Measurements from ENCODE around the gene GDF11. TPM values are rescaled to one million over a fixed set of nuclear protein-coding genes. Genes with fewer than 3 reads are reported as not detected.

GDF11 gene
- total RNA-seq, 1 donor from 2014 or later: 1.1 TPM

DNA sequence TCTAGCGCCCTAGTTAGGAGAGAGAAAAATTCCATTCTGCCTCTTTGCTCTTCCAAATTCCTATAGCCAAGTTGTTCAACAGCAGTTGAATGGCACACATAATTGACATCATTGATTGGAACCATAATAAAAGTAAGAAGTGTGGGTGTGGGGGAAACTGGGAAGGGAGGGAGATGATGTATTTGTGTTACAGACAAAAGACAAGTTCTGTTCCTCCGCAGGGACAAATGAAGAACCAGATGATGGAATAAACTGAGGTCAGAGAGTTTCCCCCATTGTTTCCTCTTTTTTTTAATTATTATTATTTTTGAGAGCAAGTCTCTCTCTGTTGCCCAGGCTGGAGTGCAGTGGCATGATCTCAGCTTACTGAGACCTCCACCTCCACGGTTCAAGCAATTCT lies 34.9 kb downstream of the GDF11 start:
- DNase-seq (ENCODE audit: low spot score) (no peak), ATAC-seq (no peak)

DNA sequence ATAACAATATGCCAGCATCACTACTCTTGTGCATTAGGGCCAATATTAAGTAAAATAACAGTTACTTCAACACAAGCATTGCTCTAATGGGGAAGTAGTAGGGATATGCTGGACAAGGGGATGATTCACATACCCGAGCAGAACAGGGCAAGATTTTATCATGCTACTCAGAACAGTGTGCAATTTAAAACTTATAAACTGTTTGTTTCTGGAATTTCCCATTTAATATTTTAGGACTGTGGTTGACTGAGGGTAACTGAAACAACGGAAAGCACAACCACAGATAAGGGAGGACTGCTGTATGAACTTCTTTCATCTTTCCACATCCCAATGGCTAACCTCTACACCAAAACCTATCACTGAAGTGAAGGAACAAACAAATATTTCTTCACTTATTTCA lies 37.8 kb downstream of the GDF11 start:
- ATAC-seq: no peak
- no peak for DNase-seq (ENCODE audit: low spot score)

DNA sequence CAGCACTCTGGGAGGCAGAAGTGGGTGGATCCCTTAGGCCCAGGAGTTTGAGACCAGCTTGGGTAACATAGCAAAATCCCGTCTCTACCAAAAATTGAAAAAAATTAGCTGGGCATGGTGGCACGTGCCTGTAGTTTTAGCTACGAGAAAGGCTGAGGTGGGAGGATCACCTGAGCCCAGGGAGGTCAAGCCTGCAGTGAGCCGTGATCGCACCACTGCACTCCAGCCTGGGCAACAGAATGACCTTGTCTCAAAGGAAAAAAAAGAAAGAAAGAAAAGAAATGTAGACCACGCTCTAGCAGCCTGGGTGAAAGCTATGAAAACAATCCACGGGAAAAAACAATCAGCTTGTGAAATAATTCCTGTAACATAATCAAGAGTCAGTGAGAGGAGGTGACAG lies 45.6 kb downstream of the GDF11 start:
- DNase-seq (ENCODE audit: low spot score) (no peak), ATAC-seq (no peak)

DNA sequence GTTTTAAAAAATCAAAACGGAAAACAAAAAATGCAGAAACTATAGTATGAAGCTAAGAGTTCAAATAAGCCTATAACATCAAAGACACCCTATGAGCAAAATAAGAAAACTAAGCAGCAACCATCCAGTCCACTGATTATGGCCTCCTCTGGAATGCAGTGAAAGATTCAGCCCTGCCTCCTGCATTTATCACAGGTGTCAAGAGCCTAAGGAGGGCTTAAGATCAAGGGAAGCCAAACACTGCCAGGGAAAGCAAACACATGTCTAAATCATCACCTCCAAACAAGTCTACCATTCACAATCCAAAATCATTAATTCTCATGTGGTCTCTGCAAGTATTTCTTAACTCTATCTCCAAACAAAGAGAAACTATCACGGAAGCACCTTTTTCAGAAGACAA lies 46.2 kb downstream of the GDF11 start:
- DNase-seq (ENCODE audit: low spot score) (no peak), ATAC-seq (no peak)

DNA sequence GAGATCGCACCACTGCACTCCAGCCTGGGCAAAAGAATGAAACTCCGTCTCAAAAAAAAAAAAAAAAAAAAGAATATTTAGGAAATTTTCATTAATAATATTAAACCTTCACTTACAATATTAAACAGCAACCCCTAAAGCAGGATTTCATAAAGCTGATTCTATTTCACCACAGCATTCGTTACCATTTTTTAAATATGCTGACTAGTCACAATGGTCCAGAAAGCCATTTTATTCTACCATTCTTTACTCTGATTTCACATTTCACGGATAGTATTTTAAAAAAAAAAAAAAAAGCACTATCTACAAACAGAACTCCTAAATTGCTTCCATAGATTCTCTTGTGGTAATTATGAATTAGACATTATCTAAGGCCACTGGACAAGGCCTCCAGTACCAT lies 47.0 kb downstream of the GDF11 start:
- ATAC-seq (no peak), DNase-seq (ENCODE audit: low spot score) (no peak)

DNA sequence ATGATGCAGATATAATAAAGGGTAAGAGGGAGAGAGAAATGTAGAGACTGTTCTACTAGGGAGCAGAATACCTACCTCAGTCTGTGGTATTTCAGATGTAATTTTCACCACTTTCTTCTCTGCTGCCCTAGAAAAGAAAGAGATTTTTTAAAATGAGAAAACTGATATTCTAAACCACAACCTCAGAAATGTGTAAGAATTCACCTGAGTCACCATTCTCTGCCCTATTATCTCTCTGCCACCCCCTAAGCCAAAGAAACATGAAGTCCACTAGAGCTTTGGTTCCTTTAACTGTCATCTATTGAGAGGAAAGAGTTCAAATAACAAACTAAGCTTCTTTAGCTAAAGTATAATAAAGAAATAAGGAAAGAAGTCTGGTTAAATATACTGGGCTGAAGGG lies 53.0 kb downstream of the GDF11 start:
- DNase-seq (ENCODE audit: low spot score) (no peak), ATAC-seq (no peak)

DNA sequence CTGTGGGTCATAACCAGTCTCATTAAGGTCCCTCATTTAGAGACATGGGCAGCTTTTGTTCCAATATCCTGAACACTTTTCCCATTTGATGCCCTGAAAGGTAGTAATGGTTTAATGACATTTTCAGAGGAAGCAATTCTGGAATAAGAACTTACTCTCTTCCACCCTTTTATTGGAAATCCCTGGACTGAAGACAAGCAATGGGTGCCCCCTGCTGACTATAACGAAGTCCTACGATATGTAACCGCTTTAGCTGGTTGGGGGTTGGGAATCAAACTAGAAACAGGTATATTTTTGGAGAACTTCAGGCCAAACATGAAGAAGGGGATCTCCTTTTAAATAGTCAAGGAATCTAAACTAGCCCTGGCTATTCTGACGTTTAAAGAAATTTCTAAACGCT lies 54.1 kb downstream of the GDF11 start:
- peak; percentile 73 for ATAC-seq
- DNase-seq (ENCODE audit: low spot score): no peak

DNA sequence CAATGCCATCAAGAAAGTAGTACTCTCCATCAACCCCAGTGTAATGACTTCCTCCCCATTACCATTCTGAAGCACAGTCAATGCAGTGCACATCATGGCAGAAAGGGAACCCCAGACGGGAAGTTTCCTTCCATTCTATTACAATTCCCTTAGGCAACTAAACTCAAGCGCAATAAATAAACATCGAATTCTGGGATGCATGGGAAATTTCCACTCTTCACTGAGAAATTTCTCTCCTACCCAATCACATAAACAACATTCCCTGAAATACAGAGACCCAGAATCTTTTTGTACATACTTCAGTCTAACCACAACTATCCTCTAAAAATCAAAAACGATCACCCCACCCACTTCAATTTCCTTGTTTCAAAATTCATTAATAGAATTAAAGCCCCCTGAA lies 54.6 kb downstream of the GDF11 start:
- no peak for ATAC-seq
- no peak for DNase-seq (ENCODE audit: low spot score)

Other genes starting within 250 kb of the GDF11 start
- gene OR6C4, start 193.5 kb upstream of the GDF11 start, total RNA-seq: not detected
- gene OR2AP1, start 170.7 kb upstream of the GDF11 start, total RNA-seq: not detected
- gene OR10P1, start 106.2 kb upstream of the GDF11 start, total RNA-seq: not detected
- 16.9 TPM for gene ITGA7, start 35.2 kb upstream of the GDF11 start, total RNA-seq
- gene BLOC1S1, start 27.1 kb upstream of the GDF11 start, total RNA-seq: 97.2 TPM
- gene RDH5, start 22.7 kb upstream of the GDF11 start, total RNA-seq: 60.0 TPM
- 203 TPM for gene CD63, start 14.1 kb upstream of the GDF11 start, total RNA-seq
- gene SARNP, start 74.6 kb downstream of the GDF11 start, total RNA-seq: 11.9 TPM
- gene ORMDL2, start 74.9 kb downstream of the GDF11 start, total RNA-seq: 28.4 TPM
- 14.2 TPM for gene DNAJC14, start 86.5 kb downstream of the GDF11 start, total RNA-seq
- gene MMP19, start 99.8 kb downstream of the GDF11 start, total RNA-seq: 2.2 TPM
- 16.5 TPM for gene PYM1, start 184.8 kb downstream of the GDF11 start, total RNA-seq
- gene DGKA, start 188.0 kb downstream of the GDF11 start, total RNA-seq: 4.9 TPM
- gene PMEL, start 222.9 kb downstream of the GDF11 start, total RNA-seq: 5.4 TPM
- gene CDK2, start 223.7 kb downstream of the GDF11 start, total RNA-seq: 11.0 TPM
- 46.5 TPM for gene RAB5B, start 231.0 kb downstream of the GDF11 start, total RNA-seq

Data from left lobe of liver (tissue), 2 donors.